Measurements from ENCODE around the gene HERC6.
"Not testable (repeated sequence)": the region's sequence is repeated elsewhere in the genome, so short reads cannot be mapped to it uniquely, and the experiment has no call there.

HERC6 gene

GRCh38 chr4:88445252-88445651 lies 66.6 kb downstream of the HERC6 start:
- no peak overlapping the region for H3K4me3 ChIP-seq (ENCODE audit: low read depth, low read length)

- no peak overlapping the region for H3K4me3 ChIP-seq (ENCODE audit: low read depth, low read length)
These were observed 67.5 kb downstream of the HERC6 start for GRCh38 chr4:88446124-88446523.

- H3K4me3 ChIP-seq (ENCODE audit: low read depth, low read length): no peak overlapping the region
These were observed 68.9 kb downstream of the HERC6 start for GRCh38 chr4:88447371-88448095.

GRCh38 chr4:88448211-88448765 lies 69.6 kb downstream of the HERC6 start:
- H3K4me3 ChIP-seq (ENCODE audit: low read depth, low read length): not testable (repeated sequence)

- no peak overlapping the region for H3K4me3 ChIP-seq (ENCODE audit: low read depth, low read length)
These were observed 70.2 kb downstream of the HERC6 start for GRCh38 chr4:88448889-88449288.

- H3K4me3 ChIP-seq (ENCODE audit: low read depth, low read length): no peak overlapping the region
These were observed 70.6 kb downstream of the HERC6 start for GRCh38 chr4:88449290-88449689.

- H3K4me3 ChIP-seq (ENCODE audit: low read depth, low read length): no peak overlapping the region
These were observed 72.6 kb downstream of the HERC6 start for GRCh38 chr4:88451205-88451604.

GRCh38 chr4:88452912-88453311 lies 74.3 kb downstream of the HERC6 start:
- no peak overlapping the region for H3K4me3 ChIP-seq (ENCODE audit: low read depth, low read length)

- peak within 1 kb of the TSS; percentile 56 for H3K4me3 ChIP-seq (ENCODE audit: low read depth, low read length)
These were observed 78.1 kb downstream of the HERC6 start, which contains the start of gene HERC5 for GRCh38 chr4:88456670-88457306. TSS of gene HERC5 (plus strand) at chr4:88457119. CDS start at chr4:88457270, 151 bp downstream.

GRCh38 chr4:88457307-88458103 lies 78.9 kb downstream of the HERC6 start:
- peak overlapping the region; percentile 56 for H3K4me3 ChIP-seq (ENCODE audit: low read depth, low read length)

- H3K4me3 ChIP-seq (ENCODE audit: low read depth, low read length): peak overlapping the region; percentile 56
These were observed 79.6 kb downstream of the HERC6 start for GRCh38 chr4:88458104-88458740.

GRCh38 chr4:88465653-88466192 lies 87.1 kb downstream of the HERC6 start:
- no peak overlapping the region for H3K4me3 ChIP-seq (ENCODE audit: low read depth, low read length)

GRCh38 chr4:88467392-88467791 lies 88.7 kb downstream of the HERC6 start:
- H3K4me3 ChIP-seq (ENCODE audit: low read depth, low read length): no peak overlapping the region

GRCh38 chr4:88477229-88477860 lies 98.7 kb downstream of the HERC6 start:
- H3K4me3 ChIP-seq (ENCODE audit: low read depth, low read length): no peak overlapping the region

- H3K4me3 ChIP-seq (ENCODE audit: low read depth, low read length): no peak overlapping the region
These were observed 99.6 kb downstream of the HERC6 start for GRCh38 chr4:88478247-88478646.

GRCh38 chr4:88481537-88481936 lies 102.9 kb downstream of the HERC6 start:
- H3K4me3 ChIP-seq (ENCODE audit: low read depth, low read length): no peak overlapping the region

- H3K4me3 ChIP-seq (ENCODE audit: low read depth, low read length): no peak overlapping the region
These were observed 110.6 kb downstream of the HERC6 start for GRCh38 chr4:88489100-88489761.

All from iPS-11a (cell line).